Body of pancreas (tissue), 4 donors: Measurements from ENCODE around the gene PIEZO2. TPM values are rescaled to one million over a fixed set of nuclear protein-coding genes. Genes with fewer than 3 reads are reported as not detected.

Experiments
- ATAC-seq: fragments of 150-250 bp; one replicate; pipeline ENCODE4 v1.9.1; 2016
- DNase-seq, 4 donors: peaks; one replicate each; pipeline ENCODE4 v3.0.0-alpha.2; 2019
- H3K27ac ChIP-seq, 4 donors: fragments of 200-600 bp; sonication (generic); 1 replicate in 3 of 4; 2 replicates in 1 of 4; pipeline versions ENCODE4 v1.5.1 to v1.6.1; 2016 to 2019; ENCODE audit warnings: mild to moderate bottlenecking in 1 of 4, mixed read lengths in 1 of 4, moderate library complexity in 1 of 4
- H3K27me3 ChIP-seq, 2 donors: fragments of 200-600 bp; sonication (generic); one replicate each; pipeline ENCODE4 v1.6.0; 2016; ENCODE audit warnings: mild to moderate bottlenecking in 1 of 2
- H3K36me3 ChIP-seq, 2 donors: fragments of 200-600 bp; sonication (generic); replicated peaks in 1 of 2; 2 replicates each; pipeline ENCODE4 v1.5.1; 2016; ENCODE audit warnings: low read depth in 2 of 2; ENCODE audit not compliant: insufficient read depth in 1 of 2
- H3K4me1 ChIP-seq: fragments of 200-600 bp; sonication (generic); one replicate; pipeline ENCODE4 v1.6.0; 2016
- H3K4me3 ChIP-seq, 2 donors: fragments of 200-600 bp; sonication (generic); 1 replicate in 1 of 2; 2 replicates in 1 of 2; pipeline ENCODE4 v1.5.1; 2016 to 2019
- H3K9me3 ChIP-seq, 3 donors: fragments of 200-600 bp; sonication (generic); 1 replicate in 2 of 3; 2 replicates in 1 of 3; pipeline ENCODE4 v1.5.1; 2016
- CTCF ChIP-seq, 7 experiments: fragments of 450-650 bp in 4 of 7; fragments of 200-600 bp in 3 of 7; sonication (generic) in 3 of 7; IDR thresholded peaks; one replicate each; pipeline ENCODE4 v1.5.1; 2016 to 2019; ENCODE audit warnings: antibody characterized with exemption in 7 of 7
- POLR2A ChIP-seq, 3 donors: fragments of 450-650 bp; IDR thresholded peaks; one replicate each; pipeline ENCODE4 v1.6.1; 2016; ENCODE audit warnings: antibody characterized with exemption in 3 of 3, mild to moderate bottlenecking in 2 of 3
- WGBS, 2 donors: methylation state at CpG; one replicate each; pipeline ENCODE4 v1.1.5; 2017; 5-methylcytosine and 5-hydroxymethylcytosine counted together
- intact Hi-C: fragments of 100-400 bp; cut with DNase I; formaldehyde crosslinking; loops from one replicate; pipeline ENCODE4 v1.15.1; 2023
- total RNA-seq, 2 donors: library from RNA; depleted of rRNA; stranded (reverse); fragments of >200 nt; gene quantifications; one replicate each; pipeline ENCODE4 v1.1.0, GENCODE V29; 2016

PIEZO2 gene
- total RNA-seq, 2 donors from 2014 or later = 0.33 to 40.7 TPM

- Histone ChIP-seq H3K4me3 (no peak overlapping the region), H3K4me1 (peaks cover 33% of the 10 kb centered on the region), H3K27me3 (no peaks in the 10 kb centered on the region), H3K36me3 (no peaks in the 10 kb centered on the region), H3K27ac (peak overlapping the region; percentile 53 to 86 (median 75)), H3K9me3 (no peaks in the 10 kb centered on the region)
- TF ChIP-seq POLR2A (IDR thresholded peaks at IDR 0.05) = no peak
- no peak for TF ChIP-seq CTCF (IDR thresholded peaks at IDR 0.05)
- intact Hi-C loops = no loop called here
- ATAC-seq = no peak
- no peak for DNase-seq
These were observed 144.4 kb downstream of the PIEZO2 start for GRCh38 chr18:11004951-11005350.

- ATAC-seq = no peak
- H3K9me3 ChIP-seq = no peaks in the 10 kb centered on the region
- H3K4me1 ChIP-seq = peaks cover 33% of the 10 kb centered on the region
- H3K4me3 ChIP-seq = no peak overlapping the region
- intact Hi-C loops = no loop called here
- 78 to 84% methylated on average over 4 of the region's 4 CpGs for WGBS, 2 donors
- H3K27me3 ChIP-seq = no peaks in the 10 kb centered on the region
- TF ChIP-seq POLR2A (IDR thresholded peaks at IDR 0.05) (no peak), CTCF (IDR thresholded peaks at IDR 0.05) (no peak)
- no peaks in the 10 kb centered on the region for H3K36me3 ChIP-seq
- no peak for DNase-seq
- H3K27ac ChIP-seq = peak overlapping the region in 3 of 4 donors; percentile 72 to 86 (median 78)
These were observed 145.1 kb downstream of the PIEZO2 start for GRCh38 chr18:11004294-11004693.

GRCh38 chr18:11002796-11003195 is 146.6 kb downstream of the PIEZO2 start:
- H3K27ac ChIP-seq = no peak overlapping the region
- H3K27me3 ChIP-seq = no peaks in the 10 kb centered on the region
- H3K4me3 ChIP-seq = no peak overlapping the region
- H3K9me3 ChIP-seq = no peaks in the 10 kb centered on the region
- H3K4me1 ChIP-seq = peaks cover 33% of the 10 kb centered on the region
- intact Hi-C loops = no loop called here
- no peaks in the 10 kb centered on the region for H3K36me3 ChIP-seq
- DNase-seq = no peak
- WGBS, 2 donors = 58 to 92% methylated on average over 4 of the region's 4 CpGs
- ATAC-seq = no peak
- no peak for TF ChIP-seq CTCF (IDR thresholded peaks at IDR 0.05)
- TF ChIP-seq POLR2A (IDR thresholded peaks at IDR 0.05) = no peak

- Histone ChIP-seq H3K9me3 (no peaks in the 10 kb centered on the region), H3K36me3 (no peaks in the 10 kb centered on the region), H3K27me3 (no peaks in the 10 kb centered on the region), H3K27ac (no peak overlapping the region), H3K4me3 (no peak overlapping the region), H3K4me1 (peaks cover 33% of the 10 kb centered on the region)
- no peak for TF ChIP-seq POLR2A (IDR thresholded peaks at IDR 0.05)
- no peak for TF ChIP-seq CTCF (IDR thresholded peaks at IDR 0.05)
- DNase-seq = no peak
- 79 to 89% methylated on average over 1 of the region's 1 CpG for WGBS, 2 donors
- intact Hi-C loops = no loop called here
- no peak for ATAC-seq
These were observed 147.1 kb downstream of the PIEZO2 start for GRCh38 chr18:11002277-11002676.

GRCh38 chr18:11000071-11000470 is 149.3 kb downstream of the PIEZO2 start:
- Histone ChIP-seq H3K4me3 (no peak overlapping the region), H3K4me1 (peaks cover 17% of the 10 kb centered on the region), H3K9me3 (no peaks in the 10 kb centered on the region), H3K27ac (no peak overlapping the region), H3K36me3 (no peaks in the 10 kb centered on the region), H3K27me3 (no peaks in the 10 kb centered on the region)
- no peak for DNase-seq
- 77% methylated on average over 3 of the region's 3 CpGs for WGBS, 2 donors
- intact Hi-C loops = no loop called here
- no peak for ATAC-seq
- no peak for TF ChIP-seq CTCF (IDR thresholded peaks at IDR 0.05)
- TF ChIP-seq POLR2A (IDR thresholded peaks at IDR 0.05) = no peak
